B cell (primary cell): ENCODE measurements around the gene TMEM143. TPM values are rescaled to one million over a fixed set of nuclear protein-coding genes. Genes with fewer than 3 reads are reported as not detected.

Experiments used
- ATAC-seq: fragments of 200-7000 bp; cut with Tn5 transposase; one replicate; pipeline ENCODE4 v1.10.0; 2021; ENCODE audit warnings: low read depth, mild to moderate bottlenecking, moderate number of reproducible peaks, moderate library complexity
- CTCF ChIA-PET: fragments of 350-600 bp; sonication (Branson Sonifier 250); formaldehyde crosslinking; loops from one replicate; lab custom pipeline; 2021; ENCODE audit warnings: antibody characterized with exemption, inconsistent platforms; lab: Charles Lee
- POLR2A ChIA-PET: fragments of 350-600 bp; sonication (Branson Sonifier 250); formaldehyde crosslinking; loops from one replicate; lab custom pipeline; 2021; ENCODE audit warnings: antibody characterized with exemption; lab: Charles Lee
- DNase-seq: peaks from one replicate; pipeline ENCODE4 v3.0.0; 2013
- H2AFZ ChIP-seq: 2 replicates; pipeline ENCODE4 v1.6.1; 2012; ENCODE audit warnings: mild to moderate bottlenecking, low read depth, low read length; ENCODE audit not compliant: insufficient read depth, poor library complexity, severe bottlenecking
- H3K27ac ChIP-seq, 2 donors: 1 replicate in 1 of 2; 2 replicates in 1 of 2; pipeline ENCODE4 v1.5.1; 2012 to 2013; ENCODE audit warnings: low read length in 2 of 2, mild to moderate bottlenecking in 2 of 2, moderate library complexity in 1 of 2
- H3K27me3 ChIP-seq, 4 experiments: fragments of 200-600 bp in 1 of 4; sonication (generic) in 1 of 4; replicated peaks in 1 of 4; 1 replicate in 2 of 4; 2 replicates in 2 of 4; pipeline versions ENCODE4 v1.6.1 to v1.7.0; 2013 to 2016; ENCODE audit warnings: low read length in 3 of 4, mild to moderate bottlenecking in 2 of 4, mixed read lengths in 1 of 4, moderate library complexity in 1 of 4; ENCODE audit not compliant: insufficient read depth in 4 of 4, control insufficient read depth in 3 of 4; ENCODE audit errors: control extremely low read depth in 1 of 4
- H3K36me3 ChIP-seq, 2 experiments: replicated peaks in 1 of 2; 1 replicate in 1 of 2; 2 replicates in 1 of 2; pipeline versions ENCODE4 v1.6.1 to v1.7.1; 2013; ENCODE audit warnings: low read length in 1 of 2; ENCODE audit not compliant: insufficient read depth in 2 of 2, control insufficient read depth in 1 of 2; ENCODE audit errors: control extremely low read depth in 1 of 2, extremely low read depth in 1 of 2
- H3K4me1 ChIP-seq, 2 donors: fragments of 200-600 bp in 1 of 2; sonication (generic) in 1 of 2; 1 replicate in 1 of 2; 2 replicates in 1 of 2; pipeline versions ENCODE4 v1.5.1 to v1.6.1; 2013 to 2017; ENCODE audit warnings: low read length in 2 of 2; ENCODE audit not compliant: control insufficient read depth in 2 of 2, insufficient read depth in 2 of 2
- H3K4me2 ChIP-seq: replicated peaks from 2 replicates; pipeline ENCODE3; 2012; ENCODE audit warnings: mild to moderate bottlenecking, low read depth, low read length; ENCODE audit not compliant: poor library complexity, severe bottlenecking
- H3K4me3 ChIP-seq, 5 experiments: fragments of 200-600 bp in 1 of 5; sonication (generic) in 1 of 5; 1 replicate in 3 of 5; 2 replicates in 2 of 5; pipeline versions ENCODE4 v1.5.1 to v1.7.0; 2011 to 2016; ENCODE audit warnings: low read length in 4 of 5, mild to moderate bottlenecking in 4 of 5, low read depth in 2 of 5, control low read depth in 1 of 5, moderate library complexity in 1 of 5; ENCODE audit not compliant: insufficient read depth in 1 of 5; ENCODE audit errors: control extremely low read depth in 1 of 5, extremely low read depth in 1 of 5
- H3K79me2 ChIP-seq: fragments of 200-600 bp; sonication (generic); one replicate; pipeline ENCODE4 v1.6.0; 2016; ENCODE audit warnings: low read length; ENCODE audit not compliant: control insufficient read depth, insufficient read depth
- H3K9ac ChIP-seq: fragments of 200-600 bp; sonication (generic); 2 replicates; pipeline ENCODE4 v1.6.1; 2017; ENCODE audit warnings: mild to moderate bottlenecking, low read length, moderate library complexity
- H3K9me3 ChIP-seq, 3 donors: one replicate each; pipeline versions ENCODE4 v1.6.1 to v1.7.1; 2013; ENCODE audit warnings: low read length in 2 of 3; ENCODE audit not compliant: control insufficient read depth in 2 of 3, insufficient read depth in 1 of 3; ENCODE audit errors: control extremely low read depth in 1 of 3
- H4K20me1 ChIP-seq: 2 replicates; pipeline ENCODE4 v1.6.0; 2012; ENCODE audit warnings: mild to moderate bottlenecking, low read length; ENCODE audit not compliant: insufficient read depth, control insufficient read depth, poor library complexity, severe bottlenecking
- H3K27ac Mint-ChIP-seq: one replicate; pipeline ENCODE4 v1.8.0; 2021; ENCODE audit warnings: mixed read lengths
- H3K27me3 Mint-ChIP-seq: one replicate; pipeline ENCODE4 v1.8.0; 2021; ENCODE audit warnings: mixed read lengths
- H3K4me1 Mint-ChIP-seq: one replicate; pipeline ENCODE4 v1.8.0; 2021; ENCODE audit warnings: mixed read lengths
- H3K4me3 Mint-ChIP-seq: one replicate; pipeline ENCODE4 v1.8.0; 2021; ENCODE audit warnings: mixed read lengths
- H3K9me3 Mint-ChIP-seq: one replicate; pipeline ENCODE4 v1.8.0; 2022; ENCODE audit warnings: mixed read lengths; ENCODE audit not compliant: insufficient read depth
- CTCF ChIP-seq: fragments of 200-600 bp; IDR thresholded peaks from one replicate; pipeline ENCODE4 v1.8.0; 2022; ENCODE audit warnings: antibody characterized with exemption, mild to moderate bottlenecking
- EZH2 ChIP-seq: IDR thresholded peaks from 2 replicates; pipeline ENCODE4 v1.6.1; 2012; ENCODE audit warnings: borderline replicate concordance, low read depth, mild to moderate bottlenecking, moderate library complexity, low read length; ENCODE audit not compliant: insufficient read depth, poor library complexity, severe bottlenecking
- WGBS: methylation state at CpG from one replicate; pipeline ENCODE4 v1.1.5; 2013; ENCODE audit warnings: missing lambda C conversion rate; ENCODE audit not compliant: insufficient coverage; 5-methylcytosine and 5-hydroxymethylcytosine counted together
- intact Hi-C: fragments of 100-400 bp; cut with micrococcal nuclease; formaldehyde crosslinking; loops from one replicate; pipeline ENCODE4 v1.10.0; 2022
- polyA plus RNA-seq: library from polyadenylated mRNA; depleted of rRNA; stranded (reverse); fragments of >200 nt; gene quantifications from 2 replicates; pipeline ENCODE4 v1.2.3, GENCODE V29; 2012
- total RNA-seq, 2 donors: library from RNA; stranded (reverse); fragments of 120-200 nt in 1 of 2; gene quantifications; 1 replicate in 1 of 2; 2 replicates in 1 of 2; pipeline versions ENCODE4 v1.2.3 to v1.2.4, GENCODE V29; 2013 to 2022

The TMEM143 gene
- total and polyA plus RNA-seq, 2 donors (not counting 1 experiment from before 2014, with no cell fraction given): 30.0 to 34.3 TPM

GRCh38 chr19:48315712-48316111 is 48.0 kb downstream of the TMEM143 start:
- no peaks in the 10 kb centered on the region for H3K27me3 ChIP-seq
- WGBS: no CpG with 5 or more reads among the region's 7 CpGs
- no peak overlapping the region for H3K9ac ChIP-seq

GRCh38 chr19:48311384-48311783 is 52.4 kb downstream of the TMEM143 start:
- no peak overlapping the region for H3K27ac ChIP-seq
- ATAC-seq: no peak
- Mint-ChIP-seq H3K9me3 (no peaks in the 10 kb centered on the region), H3K4me1 (no peaks in the 10 kb centered on the region), H3K27me3 (peaks cover 6% of the 10 kb centered on the region), H3K27ac (no peak overlapping the region), H3K4me3 (no peak overlapping the region)
- no peaks in the 10 kb centered on the region for H3K36me3 ChIP-seq
- H2AFZ ChIP-seq: no peak overlapping the region
- no peaks in the 10 kb centered on the region for H3K79me2 ChIP-seq
- H3K9me3 ChIP-seq: no peaks in the 10 kb centered on the region
- no peak for DNase-seq
- no peaks in the 10 kb centered on the region for H3K4me1 ChIP-seq
- intact Hi-C loops: no loop called here
- H4K20me1 ChIP-seq: no peaks in the 10 kb centered on the region
- no peaks in the 10 kb centered on the region for H3K27me3 ChIP-seq
- POLR2A ChIA-PET: no interaction called here
- TF ChIP-seq EZH2 (no peak), CTCF (no peak)
- CTCF ChIA-PET: no interaction called here
- 97% methylated on average over 11 of the region's 11 CpGs for WGBS
- no peak overlapping the region for H3K4me3 ChIP-seq
- H3K9ac ChIP-seq: no peak overlapping the region
- no peak overlapping the region for H3K4me2 ChIP-seq

More at GRCh38 chr19:48315712-48316111, 48.0 kb downstream of the TMEM143 start:
- ChIA-PET CTCF (interaction anchor here (0.7 to 13.8 kb wide), 3 partner anchors 18 to 300 kb away, joined by 3 to 345 read pairs (median 4); no protein-coding TSS in a partner anchor), POLR2A (interaction anchor here (9.7 kb wide), 1 partner anchor 16 kb away, joined by 180 read pairs; no protein-coding TSS in a partner anchor)
- H2AFZ ChIP-seq: no peak overlapping the region
- Mint-ChIP-seq H3K4me3 (no peak overlapping the region), H3K4me1 (peaks cover 9% of the 10 kb centered on the region), H3K27ac (no peak overlapping the region), H3K9me3 (no peaks in the 10 kb centered on the region), H3K27me3 (no peaks in the 10 kb centered on the region)
- no peak for DNase-seq
- no peak overlapping the region for H3K27ac ChIP-seq
- intact Hi-C loops: no loop called here
- H3K4me2 ChIP-seq: no peak overlapping the region
- no peak for ATAC-seq
- H3K79me2 ChIP-seq: no peaks in the 10 kb centered on the region
- peaks cover 9 to 11% of the 10 kb centered on the region in 2 donors for H3K4me1 ChIP-seq
- no peaks in the 10 kb centered on the region for H3K9me3 ChIP-seq
- TF ChIP-seq CTCF (no peak), EZH2 (no peak)
- H3K36me3 ChIP-seq: no peaks in the 10 kb centered on the region
- no peak overlapping the region for H3K4me3 ChIP-seq
- no peaks in the 10 kb centered on the region for H4K20me1 ChIP-seq
